Mesothelial cell of epicardium (in vitro differentiated cells): Measurements from ENCODE around the gene RAI14. TPM values are rescaled to one million over a fixed set of nuclear protein-coding genes. Genes with fewer than 3 reads are reported as not detected.
A peak's percentile ranks its signal among the peaks of the same experiment; 100 is the strongest.

Experiments
- DNase-seq, 2 experiments: peaks; one replicate each; pipeline ENCODE4 v3.0.0; 2021; ENCODE audit warnings: low spot score in 2 of 2; ENCODE audit not compliant: unreplicated experiment in 2 of 2
- H3K27ac Mint-ChIP-seq: 2 replicates; pipeline ENCODE4 v1.8.0; 2021; ENCODE audit warnings: mixed read lengths
- H3K27me3 Mint-ChIP-seq: 2 replicates; pipeline ENCODE4 v1.8.0; 2021; ENCODE audit warnings: low read depth, mixed read lengths
- H3K36me3 Mint-ChIP-seq: 2 replicates; pipeline ENCODE4 v1.8.0; 2021; ENCODE audit warnings: mixed read lengths
- H3K4me1 Mint-ChIP-seq: 2 replicates; pipeline ENCODE4 v1.8.0; 2021; ENCODE audit warnings: mixed read lengths
- H3K4me3 Mint-ChIP-seq: 2 replicates; pipeline ENCODE4 v1.8.0; 2021; ENCODE audit warnings: mild to moderate bottlenecking, moderate library complexity, mixed read lengths
- H3K9me3 Mint-ChIP-seq: 2 replicates; pipeline ENCODE4 v1.8.0; 2021; ENCODE audit warnings: mixed read lengths
- total RNA-seq: library from RNA; stranded (reverse); gene quantifications from 3 replicates; pipeline ENCODE4 v1.2.1, GENCODE V29; 2021
- TF ChIP-seq, protein P1 (sequence below): fragments of 200-600 bp; sonication (generic); IDR thresholded peaks from one replicate; pipeline ENCODE4 v1.5.0; 2021; ENCODE audit warnings: antibody characterized with exemption; ENCODE audit not compliant: unreplicated experiment

The RAI14 gene
- total RNA-seq, 1 donor from 2014 or later: 134 TPM

DNA sequence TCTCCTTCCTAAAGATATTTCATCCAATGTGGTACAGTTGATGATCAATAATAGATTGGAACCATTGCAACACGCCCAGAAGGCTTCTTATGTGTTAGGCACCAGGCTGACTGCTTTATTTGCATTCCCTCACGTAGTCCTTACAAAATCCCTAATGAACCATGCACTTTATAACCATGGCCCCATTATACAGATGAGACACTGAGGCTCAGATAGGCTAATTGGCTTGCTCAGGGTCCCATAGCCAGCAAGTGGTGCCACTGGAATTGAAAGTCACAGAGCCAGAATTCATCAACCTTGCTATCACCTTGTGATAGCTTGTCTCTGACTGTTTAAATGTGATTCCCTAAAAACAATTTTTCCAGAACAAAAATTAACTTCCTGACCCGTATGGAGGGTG is 27.8 kb upstream of the RAI14 start:
- H3K36me3 Mint-ChIP-seq: no peaks in the 10 kb centered on the region
- peak overlapping the region; percentile 65 for H3K27ac Mint-ChIP-seq
- H3K4me1 Mint-ChIP-seq: peaks cover 17% of the 10 kb centered on the region
- no peaks in the 10 kb centered on the region for H3K27me3 Mint-ChIP-seq
- TF ChIP-seq, protein P1, sequence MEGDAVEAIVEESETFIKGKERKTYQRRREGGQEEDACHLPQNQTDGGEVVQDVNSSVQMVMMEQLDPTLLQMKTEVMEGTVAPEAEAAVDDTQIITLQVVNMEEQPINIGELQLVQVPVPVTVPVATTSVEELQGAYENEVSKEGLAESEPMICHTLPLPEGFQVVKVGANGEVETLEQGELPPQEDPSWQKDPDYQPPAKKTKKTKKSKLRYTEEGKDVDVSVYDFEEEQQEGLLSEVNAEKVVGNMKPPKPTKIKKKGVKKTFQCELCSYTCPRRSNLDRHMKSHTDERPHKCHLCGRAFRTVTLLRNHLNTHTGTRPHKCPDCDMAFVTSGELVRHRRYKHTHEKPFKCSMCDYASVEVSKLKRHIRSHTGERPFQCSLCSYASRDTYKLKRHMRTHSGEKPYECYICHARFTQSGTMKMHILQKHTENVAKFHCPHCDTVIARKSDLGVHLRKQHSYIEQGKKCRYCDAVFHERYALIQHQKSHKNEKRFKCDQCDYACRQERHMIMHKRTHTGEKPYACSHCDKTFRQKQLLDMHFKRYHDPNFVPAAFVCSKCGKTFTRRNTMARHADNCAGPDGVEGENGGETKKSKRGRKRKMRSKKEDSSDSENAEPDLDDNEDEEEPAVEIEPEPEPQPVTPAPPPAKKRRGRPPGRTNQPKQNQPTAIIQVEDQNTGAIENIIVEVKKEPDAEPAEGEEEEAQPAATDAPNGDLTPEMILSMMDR: no peak
- peaks cover 13% of the 10 kb centered on the region for H3K9me3 Mint-ChIP-seq
- no peak for DNase-seq
- H3K4me3 Mint-ChIP-seq: no peak overlapping the region

DNA sequence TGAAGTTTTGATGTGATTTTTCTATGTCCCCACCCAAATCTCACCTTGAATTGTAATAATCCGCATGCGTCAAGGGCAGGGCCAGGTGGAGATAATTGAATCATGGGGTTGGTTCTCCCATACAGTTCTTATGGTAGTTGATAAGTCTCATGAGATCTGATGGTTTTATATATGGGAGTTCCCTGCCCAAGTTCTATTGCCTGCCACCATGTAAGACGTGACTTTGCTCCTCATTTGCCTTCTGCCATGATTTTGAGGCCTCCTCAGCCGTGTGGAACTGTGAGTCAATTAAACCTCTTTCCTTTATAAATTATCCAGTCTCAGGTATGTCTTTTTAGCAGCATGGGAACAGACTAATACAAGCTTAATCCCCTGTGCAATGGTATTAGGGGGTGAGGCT is 25.5 kb upstream of the RAI14 start:
- Mint-ChIP-seq H3K27ac (no peak overlapping the region), H3K4me1 (peaks cover 17% of the 10 kb centered on the region), H3K27me3 (no peaks in the 10 kb centered on the region), H3K9me3 (peaks cover 15% of the 10 kb centered on the region), H3K36me3 (no peaks in the 10 kb centered on the region), H3K4me3 (no peak overlapping the region)
- TF ChIP-seq, protein P1: no peak
- DNase-seq: no peak

DNA sequence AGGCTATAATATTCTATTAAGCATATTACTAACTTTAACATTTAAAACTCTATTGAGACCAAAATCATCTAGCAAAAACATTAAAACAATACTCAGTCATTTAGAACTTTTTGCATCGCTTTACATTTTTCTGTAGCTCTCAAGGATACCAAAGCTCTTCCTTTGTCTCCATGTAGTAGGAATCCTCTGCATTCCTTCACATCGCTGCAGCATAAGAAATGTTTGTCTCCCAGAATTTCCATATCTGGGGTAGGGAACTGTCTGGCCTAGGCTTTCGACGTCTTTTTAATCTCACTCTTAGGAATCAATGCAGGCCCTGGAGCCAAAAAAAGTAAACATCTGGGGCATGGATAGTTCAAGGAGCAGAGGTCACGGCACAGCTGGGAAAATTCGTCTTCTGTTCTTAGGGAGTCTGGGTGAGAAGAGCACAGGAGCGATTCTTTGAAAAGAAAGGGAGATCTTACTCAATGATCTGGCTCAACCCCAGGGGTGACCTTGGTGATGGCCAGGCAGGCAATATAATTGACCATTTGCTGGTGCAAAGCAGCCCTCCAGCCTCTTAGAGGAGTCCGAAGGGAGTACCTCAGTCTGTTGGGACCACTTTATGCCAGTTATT is 23.2 kb upstream of the RAI14 start:
- no peak for DNase-seq
- Mint-ChIP-seq H3K36me3 (no peaks in the 10 kb centered on the region), H3K27me3 (no peaks in the 10 kb centered on the region), H3K9me3 (peaks cover 18% of the 10 kb centered on the region), H3K4me3 (no peak overlapping the region), H3K4me1 (peaks cover 12% of the 10 kb centered on the region), H3K27ac (peak overlapping the region; percentile 71)
- TF ChIP-seq, protein P1: no peak

DNA sequence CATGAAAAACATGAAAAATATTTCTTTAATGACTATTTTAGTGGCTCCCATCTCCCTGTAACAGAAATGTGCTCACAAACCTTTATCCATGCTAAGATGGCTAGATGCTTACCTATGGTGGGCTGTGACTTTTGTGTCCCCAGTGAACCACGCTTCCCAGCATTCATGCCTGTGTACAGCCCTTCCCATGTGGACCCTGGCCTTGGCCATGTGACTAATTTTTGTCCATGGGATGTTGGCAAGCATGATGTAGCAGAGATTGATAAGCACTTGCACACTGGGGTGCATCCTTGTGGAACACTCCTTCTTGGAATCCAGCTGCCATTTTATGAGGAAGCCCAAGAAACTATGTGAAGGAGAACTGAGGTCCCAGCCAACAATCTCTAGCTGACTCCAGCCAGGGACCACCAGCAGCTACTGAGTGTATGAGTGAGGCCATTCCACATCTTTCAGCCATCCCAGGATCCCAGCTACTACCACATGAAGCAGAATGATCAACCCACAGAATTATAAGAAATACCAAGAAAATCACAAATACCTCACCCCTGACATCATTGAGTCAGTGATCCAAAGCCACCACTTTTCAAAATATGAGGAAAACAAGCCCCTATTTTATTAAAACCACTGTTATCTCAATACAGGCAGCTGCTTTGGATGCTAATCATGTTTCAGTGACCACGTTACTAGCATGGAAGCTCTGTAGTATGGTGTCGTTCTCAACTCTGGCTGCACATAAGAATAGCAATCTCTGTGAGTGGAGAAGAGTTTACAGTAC is 16.1 kb upstream of the RAI14 start:
- Mint-ChIP-seq H3K27me3 (no peaks in the 10 kb centered on the region), H3K4me1 (no peaks in the 10 kb centered on the region), H3K9me3 (peaks cover 20% of the 10 kb centered on the region), H3K27ac (no peak overlapping the region), H3K36me3 (no peaks in the 10 kb centered on the region), H3K4me3 (no peak overlapping the region)
- no peak for DNase-seq
- TF ChIP-seq, protein P1: no peak

DNA sequence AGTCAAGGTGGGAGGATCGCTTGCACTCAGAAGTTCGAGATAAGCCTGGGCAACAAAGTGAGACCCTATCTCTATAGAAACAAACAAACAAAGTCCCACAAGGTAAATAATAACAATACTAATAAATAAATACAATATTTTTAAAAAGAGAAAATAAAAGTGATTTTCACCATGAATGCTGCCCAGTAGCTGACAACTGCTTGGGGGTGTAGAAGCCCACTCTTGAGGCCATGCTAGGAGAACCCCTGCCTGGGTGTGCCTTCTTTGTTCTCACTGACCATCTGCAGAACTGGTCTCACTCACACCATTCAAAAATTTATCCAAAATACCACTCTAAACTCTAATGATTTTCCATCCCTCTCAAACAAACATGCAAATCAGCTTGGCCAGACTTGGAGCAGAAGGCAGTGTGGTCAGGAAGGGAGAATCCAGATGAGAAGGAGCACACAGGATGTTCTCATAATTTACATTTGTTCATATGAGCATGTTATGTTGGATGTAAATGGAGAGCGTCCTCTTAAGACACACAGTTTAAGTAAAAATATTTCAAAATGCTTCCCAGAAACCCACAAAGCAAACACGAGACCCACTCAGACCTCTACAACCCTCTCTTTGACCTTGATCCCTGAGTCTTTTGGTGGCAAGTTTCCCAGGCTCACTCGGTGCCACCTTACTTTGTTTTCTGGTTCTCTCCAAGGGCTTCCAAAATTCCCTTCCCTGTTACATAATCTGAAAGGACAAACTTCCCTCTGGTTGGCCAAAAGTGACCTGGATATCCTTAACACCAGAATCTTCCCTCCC is 7.9 kb upstream of the RAI14 start:
- peaks cover 2% of the 10 kb centered on the region for H3K36me3 Mint-ChIP-seq
- DNase-seq: no peak
- H3K27me3 Mint-ChIP-seq: no peaks in the 10 kb centered on the region
- H3K4me3 Mint-ChIP-seq: no peak overlapping the region
- no peak overlapping the region for H3K27ac Mint-ChIP-seq
- TF ChIP-seq, protein P1: no peak
- peaks cover 20% of the 10 kb centered on the region for H3K9me3 Mint-ChIP-seq
- H3K4me1 Mint-ChIP-seq: peaks cover 10% of the 10 kb centered on the region
